Vagina (tissue), 2 donors: ENCODE measurements around the gene PPP4C.

Experiments
- CTCF ChIP-seq, 3 experiments: fragments of 450-650 bp in 2 of 3; fragments of 200-600 bp in 1 of 3; sonication (generic) in 1 of 3; IDR thresholded peaks; one replicate each; pipeline ENCODE4 v1.5.1; 2017 to 2019; ENCODE audit warnings: antibody characterized with exemption in 3 of 3, mild to moderate bottlenecking in 2 of 3, moderate library complexity in 2 of 3
- POLR2A ChIP-seq, 2 donors: fragments of 450-650 bp; IDR thresholded peaks; one replicate each; pipeline ENCODE4 v1.6.1; 2017; ENCODE audit warnings: antibody characterized with exemption in 2 of 2, mild to moderate bottlenecking in 2 of 2, moderate library complexity in 2 of 2

GRCh38 chr16:30091474-30092372 lies 15.9 kb downstream of the PPP4C start, which contains the start of gene TBX6:
- peak; percentile 68 to 93 (median 92) for TF ChIP-seq CTCF (IDR thresholded peaks at IDR 0.05)
- TF ChIP-seq POLR2A (IDR thresholded peaks at IDR 0.05): no peak
